ENCODE results near the gene CCDC169.

The CCDC169 gene

GRCh38 chr13:36242761-36243160, 54.9 kb downstream of the CCDC169 start:
- DNase-seq: no peak

- no peak for DNase-seq
These were observed 66.4 kb downstream of the CCDC169 start for GRCh38 chr13:36231236-36231635.

- no peak for DNase-seq
These were observed 72.9 kb downstream of the CCDC169 start for GRCh38 chr13:36224730-36225129.

GRCh38 chr13:36219883-36220282, 77.7 kb downstream of the CCDC169 start:
- DNase-seq: no peak

GRCh38 chr13:36217456-36217855, 80.2 kb downstream of the CCDC169 start:
- DNase-seq: no peak

GRCh38 chr13:36214163-36214921, 83.3 kb downstream of the CCDC169 start, which contains the start of gene SOHLH2:
TSS of gene SOHLH2 (minus strand) at chr13:36214556. CDS start at chr13:36214526, 30 bp downstream.
- no peak for DNase-seq

- no peak for DNase-seq
These were observed 84.8 kb downstream of the CCDC169 start for GRCh38 chr13:36212789-36213188.

GRCh38 chr13:36211567-36211966, 86.0 kb downstream of the CCDC169 start:
- peak; percentile 16 for DNase-seq

GRCh38 chr13:36210738-36211137, 86.9 kb downstream of the CCDC169 start:
- no peak for DNase-seq

GRCh38 chr13:36207672-36208071, 89.9 kb downstream of the CCDC169 start:
- no peak for DNase-seq

GRCh38 chr13:36193151-36193855, 104.3 kb downstream of the CCDC169 start:
- no peak for DNase-seq

GRCh38 chr13:36192166-36192565, 105.4 kb downstream of the CCDC169 start:
- peak; percentile 88 for DNase-seq

GRCh38 chr13:36190771-36191170, 106.8 kb downstream of the CCDC169 start:
- no peak for DNase-seq

GRCh38 chr13:36188441-36188840, 109.2 kb downstream of the CCDC169 start:
- DNase-seq: no peak

GRCh38 chr13:36183901-36184300, 113.7 kb downstream of the CCDC169 start:
- no peak for DNase-seq
